Measurements from ENCODE around the gene CKS1B.

- TF ChIP-seq EZH2 (IDR thresholded peaks at IDR 0.05; ENCODE audit: low read length, missing control alignments) (no peak), CTCF (conservative IDR thresholded peaks at IDR 0.05 in 1 of 2, IDR thresholded peaks at IDR 0.05 in 1 of 2; ENCODE audit: low read depth in 1 of 2, low read length in 2 of 2) (no peak)
Measured at GRCh38 chr1:154969246-154969645, 5.2 kb upstream of the CKS1B start.

All from fibroblast of lung (primary cell).